CD4-positive, alpha-beta T cell treated with Interleukin-17A for 1 hour (primary cell): ENCODE measurements around the gene NCOR2.
"Not testable (repeated sequence)": the region's sequence is repeated elsewhere in the genome, so short reads cannot be mapped to it uniquely, and the experiment has no call there.

Source experiments
- DNase-seq: peaks from one replicate; pipeline ENCODE4 v3.0.0-alpha.2; 2020

NCOR2 gene

DNA sequence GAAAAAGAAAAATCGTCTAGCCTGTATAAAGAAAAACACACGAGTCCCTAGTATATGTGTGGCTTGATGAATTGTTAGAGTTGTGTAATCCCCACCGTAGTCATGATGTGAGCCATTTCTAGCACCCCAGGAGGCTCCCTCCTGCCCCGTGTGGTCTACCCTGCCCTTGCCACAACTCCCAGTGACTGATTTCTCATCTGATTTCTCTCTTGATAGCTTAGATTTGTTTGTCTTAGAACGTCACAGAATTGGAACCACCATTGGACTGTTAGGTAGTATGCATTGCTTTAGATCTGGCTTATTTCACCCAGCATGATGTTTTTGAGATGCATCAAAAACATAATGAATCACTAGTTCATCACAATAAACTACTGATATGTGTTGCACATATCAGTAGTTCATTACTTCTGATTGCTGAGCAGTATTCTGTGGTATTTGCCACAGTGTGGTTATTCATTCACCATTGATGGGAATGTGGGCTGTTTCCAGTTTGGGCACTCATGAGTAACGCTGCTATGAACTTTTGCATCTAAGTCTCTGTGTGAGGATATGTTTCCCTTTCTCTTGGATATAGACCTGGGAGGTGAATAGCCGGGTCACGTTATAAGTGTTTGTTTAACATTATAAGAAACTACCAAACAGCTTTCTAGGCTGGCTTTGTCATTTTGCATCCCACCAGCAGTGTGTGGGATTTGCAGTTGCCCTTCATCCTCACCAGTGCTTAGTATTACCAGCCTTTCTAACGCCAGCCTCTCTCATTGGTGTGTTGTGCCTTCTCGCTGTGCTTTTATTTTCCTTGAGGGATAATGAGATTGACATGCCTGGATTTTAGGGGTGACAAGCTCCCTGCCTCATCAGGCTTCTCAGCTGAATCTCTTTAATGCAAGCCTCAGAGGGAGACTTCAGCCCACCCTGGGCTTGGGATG lies 31.9 kb upstream of the NCOR2 start:
- DNase-seq, result no peak

DNA sequence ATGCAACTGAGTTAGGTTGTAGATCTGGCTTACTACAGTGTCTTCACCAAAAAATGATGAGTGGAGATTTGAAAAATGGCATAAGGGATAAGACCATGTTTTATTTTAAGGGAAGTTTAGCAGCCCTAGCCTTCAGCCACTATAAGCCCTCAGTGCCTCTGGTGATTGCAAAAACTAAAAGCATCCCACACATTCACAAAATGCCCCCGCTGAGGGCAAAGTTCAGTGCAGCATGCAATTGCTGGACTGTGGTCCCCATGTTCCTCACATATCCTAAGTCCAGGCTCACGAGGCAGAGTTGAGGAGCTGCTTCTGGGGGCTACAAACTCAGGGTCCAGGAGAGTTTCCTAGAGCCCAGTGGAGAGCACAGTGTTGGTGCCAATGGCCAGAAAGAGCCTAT lies 29.6 kb upstream of the NCOR2 start:
- no peak for DNase-seq

DNA sequence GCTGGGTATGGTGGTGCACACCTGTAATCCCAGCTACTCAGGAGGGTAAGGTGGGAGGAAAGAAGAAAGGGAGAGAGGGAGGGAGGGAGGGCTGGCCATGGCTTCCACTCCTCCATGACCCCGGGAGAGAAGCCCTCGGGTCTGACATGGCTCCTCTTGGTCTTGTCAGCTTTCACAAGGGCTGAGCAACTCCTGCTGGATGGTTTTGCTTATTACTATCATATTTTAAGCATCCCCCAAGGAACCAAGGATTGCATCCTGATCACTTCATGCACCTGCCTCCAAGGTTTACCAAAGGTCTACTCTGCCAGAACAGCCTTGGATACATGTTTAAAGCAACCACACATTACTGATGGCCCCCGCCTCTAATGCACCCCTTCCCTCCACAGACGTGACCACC lies 28.0 kb upstream of the NCOR2 start:
- no peak for DNase-seq

DNA sequence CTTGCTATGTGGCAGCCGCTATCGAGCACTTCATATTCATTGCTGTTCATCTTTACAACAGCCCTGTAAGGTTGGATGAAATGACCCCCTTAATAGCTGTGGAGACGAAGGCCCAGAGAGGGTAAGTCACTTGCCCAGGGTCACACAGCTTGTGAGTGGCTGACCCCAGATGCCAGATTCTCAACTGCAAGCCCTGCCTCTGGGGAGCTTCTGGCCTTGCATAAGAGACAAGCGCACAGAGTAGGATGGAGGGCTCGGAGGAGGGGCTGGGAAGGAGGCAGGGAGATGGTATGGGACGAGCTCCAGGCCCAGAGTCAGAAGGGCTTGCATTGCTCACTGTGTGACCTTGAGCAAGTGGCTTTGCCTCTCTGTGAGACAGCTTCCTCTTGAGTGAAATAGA lies 27.4 kb upstream of the NCOR2 start:
- DNase-seq, result no peak

DNA sequence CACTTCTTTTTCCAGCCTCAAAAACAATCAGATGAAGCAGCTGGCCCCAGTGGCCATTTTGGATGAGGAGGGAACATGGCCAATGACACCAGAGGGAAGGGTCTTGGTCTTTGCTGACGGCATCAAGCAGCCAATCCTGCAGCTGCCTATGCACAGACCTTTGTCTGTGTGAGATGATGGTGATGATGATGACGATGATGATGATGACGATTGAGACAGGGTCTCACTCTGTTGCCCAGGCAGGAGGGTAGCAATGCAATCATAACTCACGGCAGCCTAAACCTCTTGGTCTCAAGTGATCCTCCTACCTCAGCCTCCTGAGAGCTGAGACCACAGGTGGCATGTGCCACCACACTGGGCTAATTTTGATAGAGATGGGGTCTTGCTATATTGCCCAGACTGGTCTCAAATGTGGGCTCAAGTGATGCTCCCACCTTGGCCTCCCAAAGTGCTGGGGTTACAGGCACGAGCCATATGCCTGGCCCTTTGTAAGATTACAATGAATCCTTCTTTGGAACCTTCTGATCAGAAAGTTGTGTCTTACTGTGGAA lies 26.5 kb upstream of the NCOR2 start:
- DNase-seq, result no peak

DNA sequence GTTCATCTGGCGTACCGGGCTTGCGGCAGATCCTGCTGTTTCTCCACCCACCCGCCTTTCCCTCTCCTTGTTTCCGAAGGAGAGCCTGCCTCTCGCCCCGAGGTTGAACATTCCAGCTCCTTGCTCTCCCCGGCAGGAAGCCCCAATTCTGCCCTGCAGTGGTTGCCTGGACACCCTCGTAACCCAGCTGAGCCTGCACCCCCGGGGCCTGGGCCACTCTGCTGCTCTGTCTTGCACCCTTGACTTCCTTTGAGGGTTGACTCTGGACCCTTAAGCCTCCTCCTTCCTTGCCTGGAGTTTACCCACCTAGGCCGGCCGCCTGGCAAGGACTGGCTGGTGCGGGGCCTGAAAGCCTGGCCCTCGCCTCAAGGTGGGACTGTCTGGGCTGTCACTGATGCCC lies 25.8 kb upstream of the NCOR2 start:
- no peak for DNase-seq

DNA sequence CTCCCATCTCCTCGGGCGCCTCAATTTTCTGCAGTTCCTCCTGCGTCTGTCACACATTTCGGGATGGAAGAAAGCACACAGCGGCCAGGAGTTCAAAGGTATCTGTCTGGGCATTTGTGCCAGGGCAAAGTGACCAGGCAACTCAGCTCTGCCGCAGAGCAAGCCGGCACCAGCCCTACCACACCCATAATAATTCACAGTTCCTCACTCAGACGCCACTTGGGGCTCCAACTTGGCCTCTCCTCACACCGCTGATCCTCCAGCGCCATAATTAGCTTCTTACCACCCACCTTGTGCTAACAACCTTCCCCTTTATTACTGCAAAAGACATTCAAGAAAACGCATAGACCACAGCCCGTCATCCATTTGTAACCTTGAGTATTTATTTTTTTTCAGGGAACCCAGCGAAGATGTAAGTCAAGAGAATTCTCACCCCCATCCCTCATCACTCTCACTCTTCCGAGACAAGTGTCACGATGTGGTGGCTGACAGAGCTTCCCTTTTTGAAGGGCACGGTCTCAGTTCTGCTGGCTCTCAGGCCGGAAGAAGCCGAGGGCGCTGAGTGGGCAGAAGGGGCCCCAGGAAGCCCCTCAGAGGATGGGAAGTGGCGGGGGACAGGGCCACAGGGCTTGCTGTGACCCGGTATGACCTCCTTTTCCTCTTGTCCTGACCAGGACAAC lies 25.2 kb upstream of the NCOR2 start:
- DNase-seq, result no peak

DNA sequence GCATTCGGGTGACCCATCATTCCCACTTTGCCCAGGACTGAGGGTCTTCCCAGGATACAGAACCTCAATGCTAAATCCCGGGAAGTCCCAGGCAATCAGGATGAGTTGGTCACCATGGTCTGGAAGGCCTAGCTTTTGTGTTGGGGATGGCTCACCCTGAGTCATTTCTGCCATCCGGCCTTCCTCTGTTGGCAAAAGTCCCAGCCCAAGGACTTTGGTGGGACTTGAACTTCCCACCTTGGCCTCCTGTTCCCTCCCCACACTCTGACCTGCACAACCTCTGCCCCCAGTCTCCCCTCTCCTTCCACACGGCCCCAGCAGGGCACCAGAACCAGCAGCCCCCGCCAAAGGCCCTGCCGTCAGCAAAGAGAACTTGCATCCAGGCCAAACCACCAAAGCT lies 24.6 kb upstream of the NCOR2 start:
- no peak for DNase-seq

DNA sequence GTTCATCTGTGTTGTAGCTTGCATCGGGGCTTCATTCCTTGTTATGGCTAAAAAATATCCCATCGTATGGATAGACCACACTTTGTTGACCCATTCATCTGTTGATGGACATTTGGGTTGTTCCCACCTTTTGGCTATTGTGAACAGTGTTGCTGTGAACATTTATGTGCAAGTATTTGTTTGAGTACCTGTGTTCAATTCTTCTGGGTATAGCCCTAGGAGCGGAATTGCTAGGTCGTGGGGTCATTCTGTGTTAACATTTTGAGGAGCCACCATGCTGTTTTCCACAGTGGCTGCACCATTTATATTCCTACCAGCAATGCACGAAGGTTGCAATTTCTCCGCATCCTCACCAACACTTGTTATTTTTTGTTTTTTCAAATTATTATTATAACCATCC lies 23.0 kb upstream of the NCOR2 start:
- DNase-seq, result no peak

DNA sequence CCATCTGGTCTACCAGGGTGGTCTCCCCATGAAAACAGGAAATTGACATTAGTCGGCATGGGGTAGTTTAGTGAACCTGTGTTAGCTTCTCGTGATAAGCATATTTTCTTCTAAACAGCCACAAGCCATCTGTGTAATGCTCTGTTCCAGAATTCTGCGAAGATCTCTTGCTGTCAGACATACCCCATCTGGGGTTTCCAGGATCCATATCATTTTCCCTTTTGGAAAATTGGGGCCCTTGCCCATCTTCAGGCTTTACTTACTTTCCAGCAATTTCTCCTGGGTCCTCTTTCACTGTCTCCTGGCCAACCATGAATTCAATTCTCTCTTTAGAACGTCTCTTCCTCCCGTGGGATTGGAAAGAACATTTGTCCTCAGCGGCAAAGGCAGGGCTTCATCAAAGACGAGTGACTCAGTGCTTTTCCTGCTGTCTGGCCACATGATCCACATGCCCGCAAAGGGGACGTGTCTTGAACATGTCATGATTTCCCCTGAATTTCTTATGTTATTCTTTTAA lies 21.4 kb upstream of the NCOR2 start:
- peak; percentile 24 for DNase-seq

DNA sequence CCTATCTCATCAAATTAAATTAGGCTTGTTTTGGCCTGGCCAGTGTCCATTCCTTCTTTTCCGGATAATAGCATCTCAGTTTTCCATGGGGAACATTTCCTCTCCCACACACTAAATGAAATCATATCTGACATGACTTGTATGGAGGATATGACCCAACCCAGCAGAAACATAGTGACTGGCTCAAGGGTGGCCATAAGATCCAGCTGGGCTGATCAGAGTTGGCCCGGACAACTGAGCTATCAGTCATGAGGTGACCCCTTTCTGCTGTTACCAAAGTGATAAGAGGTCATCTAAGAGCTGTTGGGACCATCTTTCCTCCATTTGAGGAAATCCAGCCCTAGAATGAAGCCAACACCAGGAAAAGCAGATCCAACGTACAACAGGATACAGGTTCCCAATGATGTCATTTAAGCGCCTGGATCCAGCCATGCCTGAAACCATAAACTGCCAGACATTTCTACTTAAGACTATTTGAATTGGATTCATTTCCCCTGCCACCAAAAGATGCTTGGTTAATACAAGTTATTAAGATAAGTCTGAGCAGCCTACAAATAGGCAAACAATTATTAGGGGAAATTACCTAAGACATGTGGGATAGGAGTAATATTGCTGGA lies 20.7 kb upstream of the NCOR2 start:
- no peak for DNase-seq

DNA sequence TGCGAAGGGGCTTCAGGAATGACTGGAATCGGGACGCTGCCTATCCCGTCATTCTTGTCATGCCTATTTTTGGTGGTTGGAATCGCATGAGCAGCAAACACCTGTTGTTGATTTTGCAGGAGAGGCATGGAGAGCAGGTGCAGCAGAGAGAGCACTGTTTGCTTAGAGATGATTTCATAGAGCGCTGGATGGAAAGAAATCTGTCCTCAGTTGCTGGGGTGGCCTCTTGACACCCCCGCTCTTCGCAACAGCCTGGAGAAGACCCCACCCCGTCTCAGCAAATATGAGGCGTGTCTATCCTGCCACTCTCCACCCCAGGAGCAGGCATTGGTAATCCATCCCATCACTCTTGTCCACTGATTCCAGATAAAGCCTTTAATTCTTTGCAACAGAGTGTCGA lies 19.3 kb upstream of the NCOR2 start:
- no peak for DNase-seq

DNA sequence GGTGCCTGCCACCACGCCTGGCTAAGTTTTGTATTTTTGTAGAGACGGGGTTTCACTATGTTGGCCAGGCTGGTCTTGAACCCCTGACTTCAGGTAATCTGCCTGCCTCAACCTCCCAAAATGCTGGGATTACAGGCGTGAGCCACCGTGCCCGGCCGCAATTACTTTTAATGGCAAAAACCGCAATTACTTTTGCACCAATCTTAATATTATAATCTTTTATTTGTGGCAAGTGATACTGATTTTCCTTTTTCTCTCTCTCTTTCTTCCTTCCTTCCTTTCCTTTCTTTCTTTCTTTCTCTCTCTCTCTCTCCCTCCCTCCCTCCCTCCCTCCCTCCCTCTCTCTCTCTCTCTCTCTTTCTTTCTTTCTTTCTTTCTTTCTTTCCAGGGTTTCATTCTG lies 17.1 kb upstream of the NCOR2 start:
- not testable (repeated sequence) for DNase-seq

DNA sequence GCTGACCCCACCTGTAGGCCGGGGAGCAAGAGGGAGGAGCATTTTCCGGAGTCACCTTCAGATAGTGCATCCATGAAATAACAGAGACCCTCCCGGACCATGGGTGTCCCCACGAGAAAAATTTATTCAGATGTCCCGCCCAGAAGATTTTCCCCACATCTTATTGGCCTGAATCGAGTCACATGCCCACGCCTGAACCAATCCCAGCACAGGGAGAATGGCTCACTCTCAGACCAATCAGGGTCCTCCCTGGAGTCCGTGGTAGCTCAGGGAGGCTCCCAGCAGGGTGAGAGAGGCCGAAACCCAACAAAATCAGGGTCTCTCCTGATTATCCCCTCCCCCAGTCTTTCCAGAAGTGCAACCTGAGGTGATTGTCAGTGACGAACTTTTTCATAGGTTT lies 16.4 kb upstream of the NCOR2 start:
- DNase-seq, result no peak

DNA sequence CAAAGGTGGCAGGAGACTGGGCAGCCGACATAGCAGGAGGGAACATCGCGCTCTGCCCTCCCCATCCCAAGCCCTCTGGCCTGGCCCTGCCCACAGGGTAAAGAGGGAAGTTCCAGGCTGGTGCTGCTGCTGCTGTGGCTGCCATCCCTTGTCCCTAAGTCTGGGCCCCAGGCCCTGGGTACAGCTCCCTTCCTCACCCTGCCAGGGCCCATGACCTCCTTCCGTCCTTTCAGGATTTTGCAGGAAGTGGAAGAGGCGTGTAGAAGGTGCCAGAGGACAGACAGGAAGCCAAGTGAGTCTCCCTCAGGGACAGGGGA lies 14.7 kb upstream of the NCOR2 start:
- no peak for DNase-seq

DNA sequence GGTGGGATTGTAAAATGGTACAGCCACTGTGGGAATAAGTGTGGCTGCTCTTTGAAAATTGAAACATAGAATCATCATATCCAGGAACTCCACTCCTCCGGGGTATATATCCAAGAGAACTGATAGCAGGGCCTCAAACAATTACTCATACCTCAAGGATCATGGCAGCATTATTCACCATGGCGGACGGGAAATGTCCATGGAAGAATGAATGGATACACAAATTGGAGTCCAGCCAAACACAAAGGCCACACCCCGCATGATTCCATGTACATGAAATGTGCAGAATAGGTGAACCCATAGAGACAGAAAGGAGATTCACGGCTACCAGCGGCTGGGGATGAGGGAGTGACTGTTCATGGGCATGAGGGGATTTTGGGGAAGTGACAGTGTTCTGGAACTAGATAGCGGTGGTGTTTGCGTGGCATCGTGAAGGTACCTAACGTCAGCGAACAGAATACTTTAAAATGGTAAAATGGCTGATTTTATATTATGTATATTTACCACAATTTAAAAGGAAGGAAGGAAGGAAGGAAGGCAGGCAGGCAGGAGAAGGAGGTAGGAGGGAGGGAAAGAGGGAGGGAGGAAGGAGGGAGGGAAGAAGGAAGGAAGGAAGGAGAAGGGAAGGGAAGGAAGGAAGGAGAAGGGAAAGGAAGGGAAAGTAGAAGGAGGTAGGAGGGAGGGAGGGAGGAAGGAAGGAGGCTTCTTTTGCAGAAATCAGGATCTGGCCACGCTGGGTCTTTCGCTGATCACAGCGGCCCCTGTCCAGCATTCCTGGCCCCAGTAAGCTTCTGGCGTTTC lies 14.1 kb upstream of the NCOR2 start:
- no peak for DNase-seq

DNA sequence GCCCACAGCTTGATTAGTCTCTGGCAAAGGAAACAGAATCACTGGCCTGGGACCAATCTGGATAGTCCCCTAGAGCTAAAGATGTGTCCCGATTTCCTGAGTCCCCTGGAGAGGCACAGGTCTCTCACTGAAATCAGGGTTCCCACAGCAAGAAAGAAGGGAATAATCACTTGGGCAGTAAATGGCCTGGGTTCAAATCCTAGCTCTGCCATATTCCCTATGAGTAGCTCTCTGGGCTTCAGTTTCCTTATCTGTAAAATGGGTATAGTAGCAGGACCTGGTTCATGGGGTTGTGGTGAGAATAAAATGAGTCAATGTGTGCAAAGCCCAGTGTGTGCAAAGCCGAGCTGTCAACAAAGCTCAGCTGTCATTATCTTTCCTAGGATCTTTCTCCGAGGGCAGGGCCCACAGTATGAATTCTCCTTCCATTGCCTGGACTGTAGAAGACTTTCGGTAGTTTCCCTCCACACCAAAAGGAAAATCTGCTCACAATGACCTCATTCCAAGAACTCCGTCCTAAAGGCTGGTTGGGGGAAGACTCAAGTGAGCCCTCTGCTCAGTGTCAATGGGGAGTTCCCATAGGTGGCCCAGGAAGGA lies 12.6 kb upstream of the NCOR2 start:
- no peak for DNase-seq

DNA sequence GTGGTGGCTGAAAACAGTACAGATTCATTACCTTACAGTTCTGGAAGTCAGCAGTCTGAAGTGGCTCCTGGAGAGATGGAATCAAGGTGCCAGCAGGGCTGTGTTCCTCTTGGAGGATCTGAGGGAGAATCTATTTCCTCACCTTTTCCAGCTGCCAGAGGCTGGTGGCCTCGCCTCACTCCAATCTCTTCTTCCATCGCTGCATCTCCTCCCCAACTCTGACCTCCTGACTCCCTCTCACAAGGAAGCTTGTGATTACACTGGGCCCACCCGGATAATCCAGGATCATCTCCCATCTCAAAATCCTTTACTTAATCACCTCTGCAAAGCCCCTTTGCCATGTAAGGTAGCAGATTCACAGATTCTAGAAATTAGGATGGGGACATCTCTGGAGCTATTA lies 11.4 kb upstream of the NCOR2 start:
- DNase-seq, result no peak

DNA sequence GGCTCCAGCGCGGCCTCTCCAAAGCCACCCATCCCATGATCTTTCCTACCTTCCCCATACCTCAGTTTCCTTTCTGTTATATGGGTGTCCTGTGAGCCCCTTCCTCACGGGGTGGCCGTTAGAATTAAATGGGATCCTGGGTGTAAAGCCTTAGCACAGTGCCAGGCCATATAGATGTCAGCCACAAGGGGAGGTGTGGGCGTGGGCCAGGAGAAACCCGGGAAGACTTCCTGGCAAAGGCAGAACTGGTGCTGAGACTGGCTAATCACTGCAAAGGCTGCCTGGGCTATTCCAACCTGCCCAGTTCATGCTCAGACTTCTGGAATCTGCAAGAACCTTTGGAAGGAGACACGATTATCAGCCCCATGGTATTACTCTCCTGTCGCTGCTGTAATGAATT lies 11.0 kb upstream of the NCOR2 start:
- no peak for DNase-seq

DNA sequence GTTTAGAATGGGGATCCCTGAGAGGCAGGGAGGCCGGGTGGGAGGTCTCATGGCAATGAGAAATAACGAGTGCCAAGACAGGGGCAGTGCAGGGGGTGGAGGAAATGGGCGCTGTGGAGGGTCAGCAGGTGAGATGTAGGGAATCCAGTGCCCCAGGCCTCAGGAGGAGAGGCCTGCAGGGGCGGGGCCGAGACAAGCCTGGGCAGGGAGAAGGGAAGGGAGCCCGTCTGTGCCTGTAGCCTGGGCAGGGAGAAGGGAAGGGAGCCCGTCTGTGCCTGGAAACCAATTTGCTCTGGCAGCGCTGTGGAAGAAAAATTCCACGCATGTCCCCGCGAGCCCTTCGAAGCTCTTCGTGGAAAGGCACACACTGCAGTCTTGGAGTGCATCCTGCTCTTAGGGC lies 10.6 kb upstream of the NCOR2 start:
- DNase-seq, result no peak

DNA sequence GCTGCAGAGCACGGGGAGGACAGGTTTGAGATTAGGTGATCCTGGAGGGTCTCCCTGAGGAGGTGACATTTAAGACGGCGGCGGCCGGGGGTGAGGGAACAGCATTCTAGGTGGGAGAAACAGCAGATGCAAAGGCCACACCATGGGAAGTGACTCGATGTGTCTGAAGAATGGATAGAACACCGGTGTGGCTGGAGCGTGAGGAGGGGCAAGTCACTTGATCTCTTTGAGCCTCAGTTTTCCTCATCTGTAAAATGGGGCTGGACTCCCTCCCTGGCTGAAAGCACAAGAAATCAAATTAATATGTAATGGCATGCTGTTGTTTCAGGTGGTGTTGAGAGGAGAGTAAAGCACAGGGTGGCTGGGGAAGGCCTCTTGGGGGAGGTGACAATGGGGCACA lies 10.0 kb upstream of the NCOR2 start:
- DNase-seq, result no peak

DNA sequence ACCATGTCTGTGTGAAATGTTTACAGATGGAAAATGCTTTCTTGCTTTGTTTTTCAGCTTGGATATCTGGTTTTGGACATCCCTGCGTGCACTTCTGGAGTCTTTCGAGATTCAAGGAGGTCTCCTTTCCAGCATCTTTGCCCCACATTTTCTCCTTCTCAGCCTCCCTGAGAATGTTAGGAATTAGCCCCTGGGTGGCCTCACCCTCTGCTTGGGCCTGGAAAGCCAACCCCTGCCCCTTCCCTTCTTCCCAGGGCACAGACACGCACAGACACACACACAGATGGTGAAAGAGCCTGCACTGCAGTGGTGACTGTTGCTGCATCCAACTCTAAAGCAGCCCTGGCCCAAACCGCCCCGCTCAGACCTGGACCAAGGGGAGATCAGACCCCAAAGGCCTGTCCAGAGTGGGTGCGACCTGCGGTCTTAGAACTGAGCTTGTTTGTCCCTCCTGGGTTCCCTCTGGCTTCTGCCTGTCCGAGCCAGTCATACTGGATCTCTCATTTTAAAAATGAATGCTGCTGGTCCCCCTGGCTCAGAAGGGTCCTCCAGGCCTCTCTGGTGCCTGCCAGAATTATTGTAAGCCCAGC lies 8.7 kb upstream of the NCOR2 start:
- DNase-seq, result no peak
